ENCODE measurements around the gene ACKR3.

Gene ACKR3

GRCh38 chr2:236557306-236558030 lies 12.2 kb upstream of the ACKR3 start:
- in situ Hi-C loops (cut with MboI; ENCODE audit: low pct_unique_long_range_greater_than_20kb, low sequenced_read_pairs, unreplicated experiment): no loop called here
- no peak for TF ChIP-seq CTCF (IDR thresholded peaks at IDR 0.05; ENCODE audit: extremely low read depth, insufficient read depth, missing control alignments)
- DNase-seq (ENCODE audit: low spot score): no peak

- in situ Hi-C loops (cut with MboI; ENCODE audit: low pct_unique_long_range_greater_than_20kb, low sequenced_read_pairs, unreplicated experiment): no loop called here
- DNase-seq (ENCODE audit: low spot score): no peak
- no peak for TF ChIP-seq CTCF (IDR thresholded peaks at IDR 0.05; ENCODE audit: extremely low read depth, insufficient read depth, missing control alignments)
Observed at GRCh38 chr2:236558036-236558435, 11.6 kb upstream of the ACKR3 start.

- TF ChIP-seq CTCF (IDR thresholded peaks at IDR 0.05; ENCODE audit: extremely low read depth, insufficient read depth, missing control alignments): no peak
- in situ Hi-C loops (cut with MboI; ENCODE audit: low pct_unique_long_range_greater_than_20kb, low sequenced_read_pairs, unreplicated experiment): no loop called here
- DNase-seq (ENCODE audit: low spot score): no peak
Observed at GRCh38 chr2:236558993-236559978, 10.3 kb upstream of the ACKR3 start.

GRCh38 chr2:236561874-236562273 lies 7.8 kb upstream of the ACKR3 start:
- DNase-seq (ENCODE audit: low spot score): no peak
- TF ChIP-seq CTCF (IDR thresholded peaks at IDR 0.05; ENCODE audit: extremely low read depth, insufficient read depth, missing control alignments): no peak
- in situ Hi-C loops (cut with MboI; ENCODE audit: low pct_unique_long_range_greater_than_20kb, low sequenced_read_pairs, unreplicated experiment): no loop called here

- in situ Hi-C loops (cut with MboI; ENCODE audit: low pct_unique_long_range_greater_than_20kb, low sequenced_read_pairs, unreplicated experiment): no loop called here
- DNase-seq (ENCODE audit: low spot score): no peak
- TF ChIP-seq CTCF (IDR thresholded peaks at IDR 0.05; ENCODE audit: extremely low read depth, insufficient read depth, missing control alignments): no peak
Observed at GRCh38 chr2:236562434-236562833, 7.2 kb upstream of the ACKR3 start.

GRCh38 chr2:236563953-236564352 lies 5.7 kb upstream of the ACKR3 start:
- in situ Hi-C loops (cut with MboI; ENCODE audit: low pct_unique_long_range_greater_than_20kb, low sequenced_read_pairs, unreplicated experiment): no loop called here
- DNase-seq (ENCODE audit: low spot score): no peak
- no peak for TF ChIP-seq CTCF (IDR thresholded peaks at IDR 0.05; ENCODE audit: extremely low read depth, insufficient read depth, missing control alignments)

All from GM13977 (cell line).